ENCODE data around the gene RPA1. TPM values are rescaled to one million over a fixed set of nuclear protein-coding genes. Genes with fewer than 3 reads are reported as not detected.

RPA1 gene
- total and polyA plus RNA-seq, 4 donors = 9.2 to 29.5 (median 11.9) TPM

- Histone ChIP-seq H3K36me3 (ENCODE audit: control insufficient read depth in 4 of 4, insufficient read depth in 3 of 4, low read depth in 1 of 4, low read length in 3 of 4) (no peaks in the 10 kb centered on the region), H3K4me1 (ENCODE audit: control insufficient read depth in 4 of 4, insufficient read depth in 4 of 4, low read length in 3 of 4) (peaks cover 0 to 11% (median 9%) of the 10 kb centered on the region in 4 donors), H3K9me3 (ENCODE audit: control insufficient read depth in 4 of 4, low read length in 3 of 4) (no peaks in the 10 kb centered on the region), H3K27ac (ENCODE audit: low read depth in 1 of 2, low read length in 2 of 2) (no peak overlapping the region), H3K27me3 (ENCODE audit: control insufficient read depth in 4 of 4, insufficient read depth in 4 of 4, low read length in 3 of 4) (no peaks in the 10 kb centered on the region), H3K4me3 (ENCODE audit: low read depth in 1 of 3, low read length in 3 of 3) (no peak overlapping the region), H3K9ac (ENCODE audit: low read depth in 1 of 2, low read length in 2 of 2) (no peak overlapping the region)
- TF ChIP-seq EGR1 (IDR thresholded peaks at IDR 0.05; ENCODE audit: low read depth in 2 of 2) = no peak
- TF ChIP-seq FOXA1 (IDR thresholded peaks at IDR 0.05) = no peak
- TF ChIP-seq SP1 (IDR thresholded peaks at IDR 0.05) = no peak
- 87% methylated on average over 12 of the region's 12 CpGs for WGBS
- no peak for DNase-seq (ENCODE audit: low spot score)
These were observed 4.8 kb downstream of the RPA1 start for GRCh38 chr17:1834380-1835149.

GRCh38 chr17:1839516-1839915 lies 9.7 kb downstream of the RPA1 start:
- H3K4me1 ChIP-seq (ENCODE audit: control insufficient read depth in 4 of 4, insufficient read depth in 4 of 4, low read length in 3 of 4) = no peaks in the 10 kb centered on the region
- H3K27ac ChIP-seq (ENCODE audit: low read depth in 1 of 2, low read length in 2 of 2) = no peak overlapping the region
- no peak overlapping the region for H3K4me3 ChIP-seq (ENCODE audit: low read depth in 1 of 3, low read length in 3 of 3)
- peaks cover 0 to 16% (median 11%) of the 10 kb centered on the region in 4 donors for H3K36me3 ChIP-seq (ENCODE audit: control insufficient read depth in 4 of 4, insufficient read depth in 3 of 4, low read depth in 1 of 4, low read length in 3 of 4)
- 95% methylated on average over 4 of the region's 4 CpGs for WGBS
- DNase-seq (ENCODE audit: low spot score) = no peak
- TF ChIP-seq ZBTB33 (IDR thresholded peaks at IDR 0.05) (no peak), RAD21 (IDR thresholded peaks at IDR 0.05) (no peak), REST (IDR thresholded peaks at IDR 0.05) (no peak), SP1 (IDR thresholded peaks at IDR 0.05) (no peak), ATF3 (IDR thresholded peaks at IDR 0.05) (no peak), HNF4A (conservative IDR thresholded peaks at IDR 0.05) (no peak), CTCF (IDR thresholded peaks at IDR 0.05; ENCODE audit: low read depth, low read length, missing input control) (no peak), HNF4G (IDR thresholded peaks at IDR 0.05) (no peak), NR2F2 (IDR thresholded peaks at IDR 0.05) (no peak), YY1 (IDR thresholded peaks at IDR 0.05) (no peak), TAF1 (conservative IDR thresholded peaks at IDR 0.05) (no peak), MAX (IDR thresholded peaks at IDR 0.05) (no peak), FOXA1 (IDR thresholded peaks at IDR 0.05) (no peak), RXRA (IDR thresholded peaks at IDR 0.05) (no peak), JUND (IDR thresholded peaks at IDR 0.05) (no peak), GABPA (IDR thresholded peaks at IDR 0.05 in 1 of 2, conservative IDR thresholded peaks at IDR 0.05 in 1 of 2) (no peak), FOXA2 (IDR thresholded peaks at IDR 0.05) (no peak), EGR1 (IDR thresholded peaks at IDR 0.05; ENCODE audit: low read depth in 2 of 2) (no peak)
- H3K9ac ChIP-seq (ENCODE audit: low read depth in 1 of 2, low read length in 2 of 2) = no peak overlapping the region
- no peaks in the 10 kb centered on the region for H3K27me3 ChIP-seq (ENCODE audit: control insufficient read depth in 4 of 4, insufficient read depth in 4 of 4, low read length in 3 of 4)
- H3K9me3 ChIP-seq (ENCODE audit: control insufficient read depth in 4 of 4, low read length in 3 of 4) = no peaks in the 10 kb centered on the region
